Stimulated activated CD4-positive, alpha-beta T cell treated with anti-CD3 and anti-CD28 coated beads, Interleukin-15, amount 100 ng/mL, for 48 hours (primary cell): ENCODE measurements around the gene SIRPA.

ENCODE experiments used
- DNase-seq, 2 donors: peaks; one replicate each; pipeline ENCODE4 v3.0.0-alpha.2; 2020; ENCODE audit warnings: low read depth in 2 of 2

The SIRPA gene

GRCh38 chr20:1894951-1895673 is at the start of gene SIRPA:
SIRPA (plus strand) TSS chr20:1895407; CDS start chr20:1895448, 41 bp downstream.
- DNase-seq, result no peak

DNA sequence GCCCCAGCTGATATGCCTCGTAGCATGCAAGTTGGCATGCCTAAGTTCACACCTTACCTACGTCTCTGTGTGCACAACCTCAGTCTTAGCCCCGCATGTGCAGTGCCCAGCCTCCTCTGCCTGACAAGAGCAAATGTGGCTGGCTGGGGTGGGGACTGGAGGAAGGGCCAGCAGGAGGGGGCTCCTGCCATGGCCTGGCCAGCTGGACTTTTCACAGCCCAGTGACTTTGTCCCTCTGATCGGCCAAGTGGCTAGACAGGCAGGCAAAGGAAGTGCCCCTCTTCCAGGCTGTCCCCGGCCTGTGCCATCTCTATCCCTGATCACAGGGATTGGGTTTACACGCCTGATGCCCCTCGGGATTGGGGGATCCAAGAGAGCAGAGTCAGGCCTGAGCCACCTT is 49.5 kb upstream of the SIRPA start:
- no peak for DNase-seq

DNA sequence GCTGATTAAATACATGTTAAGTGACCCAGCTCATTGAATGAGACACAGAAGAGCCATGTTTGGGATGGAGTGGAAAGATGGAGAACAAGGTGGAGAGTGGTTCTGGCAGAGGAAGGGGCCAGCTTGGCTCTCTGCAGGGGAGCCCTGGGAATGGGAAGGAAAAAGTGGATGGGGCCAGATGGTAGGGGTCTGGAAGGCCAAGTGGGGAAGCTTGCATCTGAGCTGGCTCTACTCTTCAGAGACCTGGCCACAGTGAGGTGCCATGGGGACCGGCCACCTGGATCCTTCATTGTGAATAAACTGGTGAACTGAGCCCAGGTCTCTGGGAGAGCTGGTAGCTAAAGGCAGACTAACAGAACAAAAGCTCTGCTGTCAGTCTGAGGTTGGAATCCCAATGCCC is 48.9 kb upstream of the SIRPA start:
- DNase-seq, result no peak

DNA sequence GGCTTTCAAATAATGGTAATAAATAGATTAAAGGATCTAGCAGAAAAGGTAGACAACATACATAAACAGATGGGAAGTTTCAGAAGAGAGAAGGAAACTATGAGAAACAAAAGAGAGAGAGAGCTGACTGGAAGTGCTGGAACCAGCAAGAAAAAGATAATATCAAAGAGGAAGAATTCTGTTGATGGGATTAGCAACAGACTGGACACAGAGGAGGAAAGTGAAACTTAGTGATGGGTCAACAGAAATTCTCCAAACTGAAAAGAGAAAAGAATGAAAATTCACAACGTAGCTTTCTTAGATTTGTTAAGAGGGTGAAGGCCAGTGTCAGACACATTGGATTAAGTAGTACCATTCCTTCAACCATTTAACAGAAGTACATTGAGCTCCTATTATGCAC is 48.3 kb upstream of the SIRPA start:
- no peak for DNase-seq

DNA sequence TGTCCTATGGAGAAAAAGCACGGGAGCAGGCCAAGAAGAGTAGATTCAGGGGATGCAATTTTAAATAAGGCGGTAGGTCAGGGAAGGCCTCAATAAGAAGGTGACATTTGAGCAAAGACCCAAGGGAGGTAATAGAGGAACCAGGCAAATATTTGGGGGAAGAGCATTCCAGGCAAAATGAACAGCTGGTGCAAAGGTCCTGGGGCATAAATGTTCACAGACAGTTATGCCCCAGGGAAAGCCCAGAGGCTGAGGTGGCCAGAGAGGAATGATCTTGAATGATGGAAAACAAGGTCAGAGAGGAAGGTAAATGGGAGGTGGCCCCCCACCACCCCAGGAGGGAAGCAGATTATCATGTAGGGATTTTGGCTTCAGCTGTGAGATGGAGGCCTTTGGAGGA is 47.4 kb upstream of the SIRPA start:
- no peak for DNase-seq

- DNase-seq, result no peak
Observed at GRCh38 chr20:1848373-1848772, 46.8 kb upstream of the SIRPA start.

- no peak for DNase-seq
Observed at GRCh38 chr20:1851396-1851795, 43.8 kb upstream of the SIRPA start.

DNA sequence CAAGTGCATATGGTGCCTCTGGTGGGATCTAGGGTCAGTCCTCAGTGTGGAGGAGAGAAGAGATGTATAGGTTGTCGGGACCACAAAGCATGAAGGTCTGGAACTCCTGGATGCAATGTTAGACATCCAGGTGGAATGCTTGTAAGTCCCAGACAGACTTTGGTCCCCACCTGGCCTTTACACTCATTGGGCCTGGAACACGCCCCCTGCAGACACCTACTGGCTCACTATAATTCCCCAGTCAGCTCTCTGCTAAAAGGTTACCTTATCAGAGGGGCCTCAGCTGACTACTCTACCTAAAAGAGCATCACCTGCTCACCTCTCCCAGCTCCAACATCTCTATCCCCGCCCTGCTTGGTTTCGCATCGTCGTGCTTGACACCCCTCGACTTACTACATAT is 41.7 kb upstream of the SIRPA start:
- no peak for DNase-seq

DNA sequence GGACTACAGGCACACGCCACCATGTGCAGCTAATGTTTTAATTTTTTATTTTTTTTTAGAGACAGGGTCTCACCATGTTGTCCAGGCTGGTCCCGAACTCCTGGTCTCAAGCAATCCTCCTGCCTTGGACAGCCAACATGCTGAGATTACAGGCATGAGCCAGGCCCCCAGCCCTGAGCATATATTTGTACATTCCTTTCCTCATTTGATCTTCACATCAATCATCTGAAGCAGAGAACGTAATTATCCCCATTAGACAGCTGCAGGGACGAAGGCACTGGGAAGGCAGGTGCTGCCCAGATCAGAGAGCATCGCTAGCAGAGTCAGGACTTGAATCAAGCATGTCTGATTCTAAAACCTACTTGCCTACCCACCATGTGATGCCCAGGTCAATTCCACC is 41.0 kb upstream of the SIRPA start:
- DNase-seq, result no peak

- no peak for DNase-seq
Observed at GRCh38 chr20:1855109-1855508, 40.1 kb upstream of the SIRPA start.

DNA sequence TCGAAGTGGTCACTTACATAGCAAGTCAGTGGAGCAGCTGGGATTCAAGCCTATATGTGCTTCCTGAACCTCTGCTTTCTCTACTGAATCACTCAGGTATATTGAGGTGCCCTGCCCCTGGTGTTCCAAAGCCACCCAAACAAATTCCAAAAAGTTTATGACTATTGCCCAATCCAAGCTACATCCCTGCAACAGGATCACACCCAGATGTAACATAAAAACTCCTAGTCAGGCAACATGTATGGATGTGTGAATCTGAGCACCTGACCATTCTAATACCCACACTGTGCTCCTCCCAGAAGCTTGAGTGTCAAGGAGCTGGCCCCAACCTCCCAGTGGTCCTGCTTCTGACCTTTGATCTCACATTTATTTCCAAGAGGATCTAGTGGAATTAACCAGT is 39.5 kb upstream of the SIRPA start:
- DNase-seq, result no peak

DNA sequence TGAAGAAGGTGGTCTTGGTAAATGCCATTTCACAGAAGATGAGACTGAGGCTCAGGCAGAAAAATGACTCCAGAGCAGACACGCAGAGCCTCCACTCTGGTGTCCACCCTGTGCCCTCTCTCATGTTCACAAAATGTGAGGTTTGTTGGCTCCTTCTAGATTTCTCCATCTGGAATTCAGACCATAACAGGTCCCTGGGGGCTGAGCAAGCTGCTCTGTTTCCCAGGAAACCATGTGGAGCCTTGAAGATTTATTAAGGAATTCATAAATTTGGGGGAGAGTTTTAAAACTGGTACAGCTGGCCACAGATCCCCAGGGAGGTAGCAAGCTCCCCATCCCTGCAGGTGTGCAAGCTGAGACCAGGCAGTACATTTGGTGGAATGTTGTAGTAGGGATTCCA is 38.8 kb upstream of the SIRPA start:
- DNase-seq, result no peak

DNA sequence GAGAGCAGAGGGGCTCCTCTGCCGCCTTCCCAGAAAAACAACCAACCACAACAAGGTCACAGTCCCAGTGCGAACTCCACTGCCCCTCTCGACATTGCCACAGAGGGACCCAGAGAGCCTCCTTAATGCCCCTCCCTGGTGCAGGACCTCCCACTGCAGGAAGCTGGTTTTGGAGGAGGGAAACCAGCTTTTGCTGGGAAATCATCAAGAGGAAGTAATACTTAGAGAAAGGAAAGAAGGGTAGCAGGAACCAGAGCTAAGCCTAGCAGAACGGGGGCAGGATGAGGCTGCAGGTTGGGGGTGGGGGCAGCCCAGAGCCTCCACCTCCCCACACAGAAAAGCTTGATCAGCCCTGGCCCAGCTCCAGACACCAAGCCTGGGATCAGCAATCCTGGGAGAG is 37.7 kb upstream of the SIRPA start:
- DNase-seq, result no peak

DNA sequence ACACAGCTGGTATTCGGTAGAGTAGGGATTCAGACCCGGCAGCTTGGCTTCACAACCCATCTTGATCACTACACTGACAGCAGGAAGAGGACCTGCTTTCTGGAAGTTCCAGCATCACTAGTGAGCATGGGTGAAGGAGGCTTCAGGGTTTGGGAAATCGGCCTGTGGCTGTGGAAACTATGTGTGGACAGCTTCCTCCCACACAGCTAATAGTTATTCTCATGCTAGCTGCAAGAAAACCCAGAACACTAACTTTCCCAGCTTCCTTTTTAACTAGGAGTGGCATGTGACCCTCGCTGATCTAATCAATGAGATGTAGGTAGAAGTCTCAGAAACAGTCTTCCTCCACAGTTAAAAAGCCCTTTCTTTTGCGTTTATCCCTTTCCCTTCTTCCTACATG is 36.3 kb upstream of the SIRPA start:
- DNase-seq, result no peak

GRCh38 chr20:1860446-1860845 is 34.8 kb upstream of the SIRPA start:
- no peak for DNase-seq

GRCh38 chr20:1861347-1861976 is 33.7 kb upstream of the SIRPA start:
- no peak for DNase-seq

DNA sequence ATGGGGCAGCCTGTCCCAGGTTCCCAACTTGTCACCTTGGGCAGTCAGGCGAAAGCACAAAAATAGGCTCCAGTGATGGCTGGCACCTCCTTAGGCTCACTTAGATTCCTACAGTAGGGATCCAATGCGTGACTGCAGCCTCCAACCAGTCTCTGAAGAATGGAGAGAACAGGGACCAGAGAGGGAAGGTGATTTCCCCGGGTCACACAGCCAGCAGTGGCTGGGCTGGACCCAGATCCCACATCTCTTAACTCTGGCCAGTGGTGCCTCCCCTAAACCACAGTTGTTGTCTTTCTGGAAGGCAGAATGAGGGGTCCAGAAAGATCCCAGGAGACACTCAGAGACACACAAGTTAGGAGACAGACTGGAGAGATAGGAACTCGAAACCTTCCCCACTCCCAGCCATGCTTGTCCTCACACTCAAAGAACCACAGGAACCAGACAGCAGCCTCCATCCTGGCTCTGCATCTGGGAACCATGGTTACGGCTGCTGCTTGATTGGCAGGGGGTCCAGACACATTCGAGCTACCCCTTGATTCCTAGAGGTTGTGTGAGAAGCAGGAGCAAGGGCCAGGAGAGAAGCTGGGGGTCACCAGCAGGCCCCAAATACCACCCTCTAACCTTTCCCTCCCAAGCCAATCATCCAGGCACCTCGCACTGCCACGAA is 33.1 kb upstream of the SIRPA start:
- DNase-seq, result no peak

DNA sequence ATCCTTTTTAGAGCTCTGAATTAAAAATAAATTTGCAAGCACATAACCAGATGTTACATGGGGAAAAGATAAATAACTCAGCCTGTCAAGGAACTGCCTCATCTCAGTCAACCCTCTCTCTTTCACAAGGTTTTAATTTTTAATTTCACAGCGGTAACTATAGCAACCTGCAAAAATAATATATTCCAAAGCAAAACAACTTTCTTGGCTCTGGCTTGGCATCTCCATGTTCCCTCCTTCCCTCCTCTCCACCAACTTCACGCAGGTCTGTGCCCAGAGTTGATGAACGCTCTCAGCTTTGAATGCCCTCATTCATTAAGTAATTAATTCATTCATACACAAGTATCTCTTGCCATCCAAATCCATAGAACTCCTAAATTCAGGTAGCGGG is 32.5 kb upstream of the SIRPA start:
- no peak for DNase-seq

DNA sequence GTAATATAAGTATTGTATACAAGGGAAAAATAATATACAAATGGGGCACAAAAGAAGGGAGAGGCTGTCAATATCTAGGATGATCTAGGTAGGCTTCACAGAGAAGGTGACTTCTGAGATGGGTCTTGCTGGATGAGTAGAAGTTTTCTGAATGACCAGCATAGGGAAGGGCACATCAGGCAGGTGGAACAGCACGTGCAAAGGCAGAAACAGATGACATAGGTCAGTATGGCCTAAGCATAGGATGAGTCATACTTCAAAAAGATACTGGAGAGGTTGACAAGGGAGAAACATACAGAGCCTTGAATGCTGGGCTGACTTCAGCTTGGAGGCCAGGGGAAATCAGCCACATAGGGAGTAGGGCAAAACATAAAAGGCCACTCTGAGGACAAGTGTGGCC is 31.9 kb upstream of the SIRPA start:
- DNase-seq, result no peak

GRCh38 chr20:1866834-1867233 is 28.4 kb upstream of the SIRPA start:
- DNase-seq, result no peak

GRCh38 chr20:1867495-1868260 is 27.5 kb upstream of the SIRPA start:
- no peak for DNase-seq

DNA sequence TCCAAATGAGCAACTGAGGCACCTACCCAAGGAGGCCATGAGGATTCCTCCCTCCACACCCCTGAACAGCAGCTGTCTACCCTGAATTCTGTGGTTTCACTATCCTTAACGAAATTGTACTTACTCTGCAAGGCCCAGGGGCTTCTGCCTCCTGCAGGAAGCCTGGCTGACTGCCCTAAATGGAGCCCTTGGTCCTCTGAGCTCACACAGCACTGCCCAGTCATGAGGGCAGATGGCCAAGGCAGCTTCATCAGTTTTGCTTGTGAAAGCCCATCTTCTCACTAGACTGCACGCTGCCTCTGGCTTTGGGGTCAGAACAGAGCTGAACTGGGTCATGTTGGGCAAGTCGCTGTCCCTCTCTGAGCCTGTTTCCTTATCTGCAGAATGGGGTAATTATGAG is 26.4 kb upstream of the SIRPA start:
- no peak for DNase-seq

DNA sequence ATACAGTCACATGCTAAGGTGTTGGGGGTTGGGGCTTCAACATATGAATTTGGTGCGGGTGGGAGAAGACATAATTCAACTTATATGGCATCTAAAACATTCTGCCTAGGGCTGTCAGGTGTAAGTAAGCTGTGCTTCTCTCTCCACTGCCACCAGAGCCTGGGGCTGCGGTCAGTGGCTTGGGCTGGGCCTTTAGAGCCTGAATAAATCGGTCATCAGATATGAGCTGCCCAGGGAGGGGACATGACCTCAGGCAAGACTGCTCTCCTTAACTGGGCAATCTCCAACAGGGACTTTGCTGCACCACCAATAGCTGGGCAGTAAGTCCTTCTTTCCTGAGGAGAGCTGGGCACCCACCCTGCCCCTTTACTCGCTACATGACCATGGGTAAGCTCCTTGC is 24.9 kb upstream of the SIRPA start:
- no peak for DNase-seq
